Stomach smooth muscle (tissue), 2 donors: ENCODE data around the gene CENPVL3.
"Not testable (repeated sequence)": the region's sequence is repeated elsewhere in the genome, so short reads cannot be mapped to it uniquely, and the experiment has no call there.

ENCODE experiments used
- H3K27ac ChIP-seq: one replicate; pipeline ENCODE4 v1.7.0; 2013; ENCODE audit warnings: mild to moderate bottlenecking, low read length, inconsistent platforms
- H3K27me3 ChIP-seq, 2 donors: one replicate each; pipeline ENCODE4 v1.7.0; 2013; ENCODE audit warnings: low read length in 2 of 2; ENCODE audit not compliant: insufficient read depth in 2 of 2, control insufficient read depth in 1 of 2
- H3K36me3 ChIP-seq, 2 donors: one replicate each; pipeline ENCODE4 v1.7.0; 2013; ENCODE audit warnings: low read length in 2 of 2; ENCODE audit not compliant: control insufficient read depth in 2 of 2, insufficient read depth in 2 of 2
- H3K4me1 ChIP-seq: one replicate; pipeline ENCODE4 v1.7.0; 2013; ENCODE audit warnings: low read length; ENCODE audit not compliant: control insufficient read depth, insufficient read depth
- H3K4me3 ChIP-seq, 2 donors: one replicate each; pipeline ENCODE4 v1.7.0; 2013; ENCODE audit warnings: low read length in 2 of 2
- H3K9ac ChIP-seq, 2 donors: one replicate each; pipeline ENCODE4 v1.7.0; 2013; ENCODE audit warnings: low read length in 2 of 2, mild to moderate bottlenecking in 1 of 2
- H3K9me3 ChIP-seq, 2 donors: one replicate each; pipeline ENCODE4 v1.7.0; 2013; ENCODE audit warnings: low read length in 2 of 2; ENCODE audit not compliant: control insufficient read depth in 2 of 2
- donor health status: healthy.
- donor health status: Pancreatic carcinoma.

The CENPVL3 gene

DNA sequence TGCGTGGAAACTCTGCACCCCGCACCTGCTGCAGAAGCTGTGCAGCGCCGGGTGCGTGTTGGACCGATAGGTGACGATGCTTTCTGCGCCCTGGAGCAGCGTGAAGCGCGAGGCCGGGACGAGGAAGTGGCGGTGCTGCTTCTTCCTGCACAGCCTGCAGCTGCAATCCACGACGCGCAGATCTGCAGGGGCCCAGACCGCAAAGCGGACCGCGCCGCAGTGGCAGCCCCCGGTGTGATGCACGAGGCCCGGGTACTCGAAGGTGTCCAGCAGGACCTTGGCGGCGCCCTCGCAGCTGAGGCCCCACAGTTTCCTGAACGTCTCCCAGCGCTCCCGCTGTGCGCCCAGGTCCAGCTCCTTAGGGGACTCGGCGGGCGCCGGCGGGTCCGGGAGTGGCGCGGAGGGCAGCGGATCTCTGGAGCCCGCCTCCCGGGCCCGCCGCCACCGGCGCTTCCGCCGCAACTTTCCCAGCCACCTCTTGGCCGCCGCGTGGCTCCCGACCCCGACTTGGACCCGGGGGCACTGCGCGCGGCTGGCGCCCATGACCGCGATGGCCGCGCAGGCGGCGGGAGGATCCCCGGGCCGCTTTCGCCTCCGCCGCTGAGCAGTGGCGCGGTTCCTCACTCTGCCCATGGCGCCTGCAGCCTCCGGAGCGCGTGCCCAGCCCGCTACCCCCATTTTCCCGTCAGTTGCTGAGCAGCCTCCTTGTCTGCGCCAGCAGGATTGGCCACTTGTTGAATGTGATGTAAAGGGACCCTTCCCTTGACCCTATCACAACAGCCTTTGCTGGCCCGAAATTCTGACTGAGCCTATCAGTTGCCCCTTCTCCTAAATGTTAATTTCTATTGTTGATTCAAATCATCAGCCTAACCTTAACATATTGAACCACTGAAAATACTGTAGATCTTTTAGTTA is at the start of gene CENPVL3:
CENPVL3 (minus strand) TSS at position 672 of the 915 bp plus-strand sequence; CDS start at position 633, 39 bp downstream.
- H3K4me1 ChIP-seq, H3K27ac ChIP-seq, H3K9me3 ChIP-seq, H3K36me3 ChIP-seq, H3K4me3 ChIP-seq, H3K9ac ChIP-seq: not testable (repeated sequence)
- peaks cover 0 to 14% of the 10 kb centered on the region in 2 donors for H3K27me3 ChIP-seq

DNA sequence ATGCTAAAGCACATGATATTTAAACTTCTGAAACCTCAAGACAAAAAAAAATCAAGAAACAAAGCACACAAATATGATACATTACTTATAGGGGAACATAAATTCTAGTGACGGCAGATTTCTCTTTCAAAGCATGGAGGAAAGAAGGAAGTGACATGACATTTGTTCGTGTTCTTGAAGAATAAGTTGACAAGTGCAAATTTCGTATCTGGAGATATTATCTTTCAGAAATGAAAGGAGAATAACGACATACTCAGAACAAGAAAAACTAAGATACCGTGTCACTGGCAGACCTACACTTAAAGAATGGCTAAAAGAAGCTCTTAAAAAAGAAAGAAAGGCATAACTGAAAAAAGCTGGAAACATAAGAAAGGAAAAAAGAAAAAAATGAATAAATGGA is 47.3 kb upstream of the CENPVL3 start:
- H3K27ac ChIP-seq, result no peak overlapping the region
- no peak overlapping the region for H3K4me3 ChIP-seq
- H3K9ac ChIP-seq, result no peak overlapping the region
- no peaks in the 10 kb centered on the region for H3K4me1 ChIP-seq
- H3K36me3 ChIP-seq, result no peaks in the 10 kb centered on the region
- no peaks in the 10 kb centered on the region for H3K9me3 ChIP-seq
- H3K27me3 ChIP-seq, result peaks cover 0 to 6% of the 10 kb centered on the region in 2 donors

DNA sequence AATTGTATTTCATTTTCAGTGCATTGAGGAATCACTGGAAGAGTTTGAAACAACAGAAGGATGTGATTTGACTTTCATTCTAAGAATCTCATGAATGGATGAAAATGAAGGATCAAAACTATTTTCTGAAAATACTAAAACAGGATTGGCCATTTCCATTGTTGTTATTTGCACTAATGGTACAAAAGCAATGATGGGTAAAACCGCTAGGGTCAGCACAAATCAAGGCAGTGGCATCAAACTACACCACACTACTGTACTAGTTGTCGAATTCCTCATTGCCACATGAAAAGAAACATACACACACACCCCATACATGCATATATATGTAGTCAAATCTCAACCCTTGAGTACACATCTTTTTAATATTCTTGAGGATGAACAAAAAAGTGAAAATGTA is 24.7 kb upstream of the CENPVL3 start:
- H3K4me3 ChIP-seq, result no peak overlapping the region

DNA sequence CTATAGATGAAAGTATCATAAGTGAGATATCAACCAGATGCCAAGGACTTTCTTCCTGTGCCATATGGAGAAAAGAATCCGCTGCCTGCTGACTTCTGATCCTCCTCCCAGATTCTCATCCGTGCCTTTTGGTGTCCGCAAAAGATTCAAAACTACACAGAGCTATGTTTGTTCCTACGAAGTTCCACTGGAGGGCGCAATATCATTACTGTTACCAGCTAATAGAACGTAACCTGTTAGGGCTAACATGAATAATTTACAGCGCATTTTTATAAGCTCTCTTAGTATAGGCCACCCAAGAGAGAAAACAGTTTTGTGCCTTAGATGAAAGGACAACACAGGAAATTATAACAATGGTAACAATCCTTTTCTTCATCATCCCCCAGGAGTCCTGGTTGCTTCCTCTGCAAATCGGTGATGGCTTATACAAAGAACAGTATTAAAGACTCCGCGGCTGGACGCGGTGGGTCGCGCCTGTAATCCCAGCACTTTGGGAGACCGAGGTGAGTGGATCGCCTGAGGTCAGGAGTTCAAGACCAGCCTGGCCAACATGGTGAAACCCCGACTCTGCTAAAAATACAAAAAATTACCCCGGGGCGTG is 22.8 kb upstream of the CENPVL3 start:
- H3K9me3 ChIP-seq, result no peaks in the 10 kb centered on the region
- H3K36me3 ChIP-seq, result no peaks in the 10 kb centered on the region
- H3K27ac ChIP-seq, result no peak overlapping the region
- H3K4me1 ChIP-seq, result no peaks in the 10 kb centered on the region
- no peak overlapping the region for H3K9ac ChIP-seq
- no peak overlapping the region for H3K4me3 ChIP-seq
- H3K27me3 ChIP-seq, result peaks cover 0 to 8% of the 10 kb centered on the region in 2 donors

More for the DNA sequence above, 24.7 kb upstream of the CENPVL3 start:
- no peaks in the 10 kb centered on the region for H3K9me3 ChIP-seq
- H3K27me3 ChIP-seq, result peaks cover 0 to 2% of the 10 kb centered on the region in 2 donors
- no peak overlapping the region for H3K9ac ChIP-seq
- H3K27ac ChIP-seq, result no peak overlapping the region
- H3K36me3 ChIP-seq, result no peaks in the 10 kb centered on the region
- H3K4me1 ChIP-seq, result no peaks in the 10 kb centered on the region

DNA sequence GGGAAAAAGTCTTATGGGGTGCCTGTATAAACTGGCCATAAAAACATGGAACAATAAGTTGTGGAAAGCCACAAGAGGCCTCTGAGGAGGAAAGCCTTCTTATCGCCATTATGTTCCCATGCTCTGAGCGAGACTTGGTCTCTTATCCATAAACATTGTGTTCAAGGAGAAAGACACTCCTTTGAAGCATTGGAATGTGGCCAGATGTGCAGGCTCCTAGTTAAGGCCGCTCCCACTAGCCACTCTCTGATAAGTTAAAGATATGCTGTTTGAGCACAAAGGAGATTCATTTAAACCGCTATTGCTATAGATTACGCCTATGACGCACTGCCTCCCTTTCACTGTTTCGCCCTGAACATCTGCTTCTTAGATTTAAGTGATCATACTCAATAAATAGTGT is 17.8 kb upstream of the CENPVL3 start:
- not testable (repeated sequence) for H3K27me3 ChIP-seq, H3K4me1 ChIP-seq

DNA sequence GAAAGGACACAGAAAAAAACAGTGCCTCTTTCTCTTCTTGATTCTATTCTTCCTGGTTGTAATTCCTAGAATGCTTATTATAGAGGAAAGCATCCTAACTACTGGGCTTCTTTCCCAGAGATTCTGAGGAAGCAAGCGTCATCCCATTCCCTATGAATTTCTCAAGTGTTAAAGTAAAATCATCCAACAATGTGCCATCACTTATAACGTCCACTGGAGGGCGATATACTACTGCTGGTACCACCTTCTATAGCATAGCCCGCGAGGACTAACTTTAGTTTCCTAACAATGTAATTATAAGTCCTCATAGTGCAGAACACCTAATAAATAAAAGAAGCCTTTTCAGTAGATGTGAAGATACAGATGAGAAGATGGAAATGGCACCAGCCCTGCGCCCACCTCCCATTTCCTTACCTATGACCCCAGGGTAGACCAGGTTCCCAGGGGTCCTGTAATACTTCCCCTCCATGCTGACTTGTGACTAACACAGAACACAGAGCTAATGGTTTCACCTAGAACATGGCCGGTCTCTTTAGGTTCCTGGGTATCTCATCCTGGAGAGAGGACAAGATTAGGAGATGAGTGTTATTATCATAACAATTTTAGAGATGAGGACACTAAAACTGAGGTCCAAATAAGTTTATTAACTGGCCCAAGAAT is 4.2 kb downstream of the CENPVL3 start:
- no peaks in the 10 kb centered on the region for H3K4me1 ChIP-seq
- H3K27me3 ChIP-seq, result peaks cover 6 to 14% of the 10 kb centered on the region in 2 donors

More for the DNA sequence above, 17.8 kb upstream of the CENPVL3 start:
- H3K27ac ChIP-seq, H3K4me3 ChIP-seq, H3K36me3 ChIP-seq, H3K9ac ChIP-seq, H3K9me3 ChIP-seq: not testable (repeated sequence)

DNA sequence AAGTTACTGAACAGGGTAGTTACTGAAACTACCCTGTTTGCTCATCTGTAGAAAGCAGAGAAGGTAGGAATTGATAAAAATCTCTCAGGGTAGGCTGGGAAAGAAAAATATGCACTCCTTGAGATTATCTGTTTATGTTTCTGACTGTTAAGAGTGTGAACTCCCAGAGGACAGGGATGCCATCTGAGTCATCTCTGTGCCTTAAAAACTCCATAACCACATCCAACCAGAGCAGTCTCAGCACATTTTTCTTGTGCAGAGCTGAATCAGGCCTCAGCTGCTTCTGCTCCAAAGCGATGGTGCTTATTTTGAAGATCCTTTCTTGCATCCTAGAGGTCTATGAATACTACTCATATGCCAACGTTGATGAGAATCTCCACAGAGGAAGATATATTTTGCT is 9.9 kb downstream of the CENPVL3 start:
- no peaks in the 10 kb centered on the region for H3K9me3 ChIP-seq
- no peaks in the 10 kb centered on the region for H3K36me3 ChIP-seq
- H3K9ac ChIP-seq, result no peak overlapping the region
- H3K27ac ChIP-seq, result no peak overlapping the region
- H3K4me1 ChIP-seq, result no peaks in the 10 kb centered on the region
- H3K27me3 ChIP-seq, result peaks cover 6 to 10% of the 10 kb centered on the region in 2 donors
- no peak overlapping the region for H3K4me3 ChIP-seq

More for the DNA sequence above, 4.2 kb downstream of the CENPVL3 start:
- H3K36me3 ChIP-seq, result no peaks in the 10 kb centered on the region
- H3K9ac ChIP-seq, result no peak overlapping the region
- no peak overlapping the region for H3K4me3 ChIP-seq
- no peak overlapping the region for H3K27ac ChIP-seq
- no peaks in the 10 kb centered on the region for H3K9me3 ChIP-seq

DNA sequence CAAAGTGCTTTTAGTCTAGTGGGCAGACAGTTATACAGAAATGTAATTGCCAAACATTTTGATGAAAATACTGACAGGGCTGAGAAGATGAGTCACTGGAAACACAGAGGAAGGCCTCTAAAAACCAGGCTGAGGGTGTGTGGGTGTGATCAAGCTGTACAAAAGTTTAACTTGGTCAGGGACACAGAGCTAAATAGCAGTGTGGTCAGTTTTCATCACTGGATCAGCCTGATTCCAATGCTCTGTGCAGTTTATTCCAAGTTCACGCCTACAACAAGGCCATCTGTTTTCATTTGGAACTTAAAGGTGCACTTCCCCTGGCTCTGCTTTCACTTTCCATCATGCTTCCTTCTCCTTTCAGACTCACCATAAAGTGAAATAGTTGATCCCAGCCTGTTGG is 10.6 kb downstream of the CENPVL3 start:
- Histone ChIP-seq H3K4me1 (no peaks in the 10 kb centered on the region), H3K9ac (no peak overlapping the region), H3K4me3 (no peak overlapping the region), H3K9me3 (no peaks in the 10 kb centered on the region), H3K27me3 (peaks cover 6 to 9% of the 10 kb centered on the region in 2 donors), H3K27ac (no peak overlapping the region), H3K36me3 (no peaks in the 10 kb centered on the region)

DNA sequence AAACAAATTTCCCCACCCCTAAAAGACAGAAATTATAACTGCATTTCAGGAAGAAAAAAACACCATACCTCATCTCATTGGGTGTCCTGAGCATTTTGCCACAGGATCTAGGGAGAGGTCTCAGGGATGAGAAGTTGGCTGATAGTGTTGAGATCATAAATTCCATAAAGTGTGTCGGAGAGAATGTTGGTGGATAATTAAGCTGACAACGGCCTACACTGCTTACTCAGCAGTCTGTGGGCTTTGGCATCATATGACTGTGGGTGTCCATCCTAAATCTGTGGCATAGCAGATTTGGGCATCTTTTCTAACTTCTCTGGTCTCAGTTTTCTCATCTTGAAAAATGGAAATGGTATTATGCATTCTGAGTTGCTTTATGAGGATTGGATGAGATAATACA is 12.3 kb downstream of the CENPVL3 start:
- no peaks in the 10 kb centered on the region for H3K4me1 ChIP-seq
- H3K27ac ChIP-seq, result no peak overlapping the region
- H3K4me3 ChIP-seq, result no peak overlapping the region
- H3K36me3 ChIP-seq, result no peaks in the 10 kb centered on the region
- H3K9me3 ChIP-seq, result no peaks in the 10 kb centered on the region
- H3K27me3 ChIP-seq, result peaks cover 0 to 8% of the 10 kb centered on the region in 2 donors
- H3K9ac ChIP-seq, result no peak overlapping the region

DNA sequence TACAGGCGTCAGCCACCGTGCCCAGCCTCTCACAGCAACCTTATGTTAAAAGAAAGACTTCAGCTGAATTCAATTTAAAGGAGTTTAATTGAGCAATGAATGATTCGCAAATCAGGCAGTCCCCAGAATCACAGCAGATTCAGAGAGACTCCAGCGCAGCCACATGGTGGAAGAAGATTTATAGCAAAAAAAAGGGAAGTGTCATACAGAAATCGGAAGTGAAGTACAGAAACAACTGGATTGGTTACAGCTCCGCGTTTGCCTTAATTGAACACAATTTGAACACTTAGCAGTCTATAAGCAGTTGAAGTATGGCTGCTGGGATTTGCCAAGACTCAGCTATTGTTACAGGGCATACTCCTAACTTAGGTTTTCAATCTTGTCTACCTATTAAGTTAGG is 19.8 kb downstream of the CENPVL3 start:
- Histone ChIP-seq H3K9me3 (no peaks in the 10 kb centered on the region), H3K27me3 (peaks cover 0 to 8% of the 10 kb centered on the region in 2 donors), H3K9ac (no peak overlapping the region), H3K36me3 (no peaks in the 10 kb centered on the region), H3K27ac (no peak overlapping the region), H3K4me3 (no peak overlapping the region), H3K4me1 (no peaks in the 10 kb centered on the region)
